Mesothelial cell of epicardium (in vitro differentiated cells): ENCODE measurements around the gene GNE. TPM values are rescaled to one million over a fixed set of nuclear protein-coding genes. Genes with fewer than 3 reads are reported as not detected.

ENCODE experiments used
- DNase-seq, 2 experiments: peaks; one replicate each; pipeline ENCODE4 v3.0.0; 2021; ENCODE audit warnings: low spot score in 2 of 2; ENCODE audit not compliant: unreplicated experiment in 2 of 2
- H3K27ac Mint-ChIP-seq: 2 replicates; pipeline ENCODE4 v1.8.0; 2021; ENCODE audit warnings: mixed read lengths
- H3K27me3 Mint-ChIP-seq: 2 replicates; pipeline ENCODE4 v1.8.0; 2021; ENCODE audit warnings: low read depth, mixed read lengths
- H3K36me3 Mint-ChIP-seq: 2 replicates; pipeline ENCODE4 v1.8.0; 2021; ENCODE audit warnings: mixed read lengths
- H3K4me1 Mint-ChIP-seq: 2 replicates; pipeline ENCODE4 v1.8.0; 2021; ENCODE audit warnings: mixed read lengths
- H3K4me3 Mint-ChIP-seq: 2 replicates; pipeline ENCODE4 v1.8.0; 2021; ENCODE audit warnings: mild to moderate bottlenecking, moderate library complexity, mixed read lengths
- H3K9me3 Mint-ChIP-seq: 2 replicates; pipeline ENCODE4 v1.8.0; 2021; ENCODE audit warnings: mixed read lengths
- CTCF ChIP-seq: fragments of 200-600 bp; sonication (generic); IDR thresholded peaks from one replicate; pipeline ENCODE4 v1.5.0; 2021; ENCODE audit warnings: antibody characterized with exemption; ENCODE audit not compliant: unreplicated experiment
- total RNA-seq: library from RNA; stranded (reverse); gene quantifications from 3 replicates; pipeline ENCODE4 v1.2.1, GENCODE V29; 2021

Gene GNE
- total RNA-seq, 1 donor from 2014 or later = 12.1 TPM

- Mint-ChIP-seq H3K9me3 (no peaks in the 10 kb centered on the region), H3K4me1 (peaks cover 4% of the 10 kb centered on the region), H3K27me3 (no peaks in the 10 kb centered on the region), H3K36me3 (peaks cover 1% of the 10 kb centered on the region), H3K27ac (no peak overlapping the region), H3K4me3 (no peak overlapping the region)
- no peak for TF ChIP-seq CTCF
- DNase-seq = no peak
Measured at GRCh38 chr9:36293918-36294317, 35.7 kb upstream of the GNE start.

DNA sequence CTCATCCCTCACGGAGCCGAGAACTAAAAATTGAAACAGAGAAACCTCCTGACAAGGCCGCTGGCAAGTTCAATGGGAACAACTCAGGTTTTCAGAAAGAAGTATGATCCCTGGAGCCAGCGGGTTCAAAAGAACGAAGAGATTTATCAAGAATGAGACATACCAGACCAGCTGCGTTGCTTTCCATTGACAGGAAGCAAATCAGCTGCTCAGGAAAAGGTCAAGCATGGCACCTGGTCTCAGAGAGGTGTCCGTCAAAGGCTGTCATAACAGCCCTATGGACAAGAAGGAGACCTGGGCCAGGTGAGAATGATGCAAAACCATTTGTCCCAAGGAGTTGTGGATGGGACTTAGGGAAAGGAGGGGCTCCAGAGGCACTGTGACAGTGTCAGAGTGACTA is 34.9 kb upstream of the GNE start:
- no peak for DNase-seq
- Mint-ChIP-seq H3K27me3 (no peaks in the 10 kb centered on the region), H3K27ac (no peak overlapping the region), H3K9me3 (no peaks in the 10 kb centered on the region), H3K4me1 (peaks cover 2% of the 10 kb centered on the region), H3K4me3 (no peak overlapping the region), H3K36me3 (peaks cover 1% of the 10 kb centered on the region)
- no peak for TF ChIP-seq CTCF

DNA sequence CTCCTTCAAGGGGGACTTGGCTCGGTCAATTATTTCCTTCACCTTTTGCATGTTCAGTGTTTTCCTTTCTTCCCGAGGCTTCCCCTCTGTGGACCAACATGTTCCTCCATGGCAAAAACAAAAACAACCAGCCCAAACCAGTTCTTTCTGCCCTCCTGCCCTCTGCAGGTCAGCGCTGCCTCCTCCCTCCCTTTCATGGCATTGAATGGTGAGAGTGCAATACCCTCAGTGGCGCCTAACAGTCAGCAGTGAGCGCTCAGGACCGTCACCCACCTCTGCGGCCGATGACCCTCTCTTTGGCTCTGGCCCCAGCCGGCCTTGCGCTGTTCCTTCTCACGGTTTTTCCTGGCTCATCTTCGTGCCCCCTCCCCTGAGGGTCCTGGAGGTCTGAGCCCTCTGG is 34.4 kb upstream of the GNE start:
- Mint-ChIP-seq H3K27me3 (no peaks in the 10 kb centered on the region), H3K27ac (no peak overlapping the region)

DNA sequence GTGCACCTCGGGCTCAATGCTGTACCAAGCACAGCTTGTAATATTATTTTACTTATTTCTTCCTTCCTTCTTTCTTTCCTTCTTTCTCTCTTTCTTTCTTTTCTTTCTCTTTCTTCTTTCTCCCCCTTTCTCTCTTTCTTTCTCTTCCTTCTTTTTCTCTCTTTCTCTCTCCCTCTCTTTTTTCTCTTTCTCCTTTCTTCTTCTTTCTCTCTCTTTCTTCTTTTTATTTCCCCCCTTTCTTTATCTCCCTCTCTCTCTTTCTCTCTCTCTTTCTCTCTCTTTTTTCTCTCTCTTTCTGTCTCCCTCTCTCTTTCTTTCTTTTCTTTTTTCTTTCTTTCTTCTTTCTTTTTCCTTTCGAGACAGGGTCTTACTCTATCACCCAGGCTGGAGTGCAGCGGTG is 32.7 kb upstream of the GNE start:
- no peaks in the 10 kb centered on the region for H3K9me3 Mint-ChIP-seq
- H3K4me3 Mint-ChIP-seq = no peak overlapping the region
- no peak for DNase-seq
- H3K27ac Mint-ChIP-seq = no peak overlapping the region
- TF ChIP-seq CTCF = no peak
- H3K36me3 Mint-ChIP-seq = peaks cover 1% of the 10 kb centered on the region
- peaks cover 5% of the 10 kb centered on the region for H3K4me1 Mint-ChIP-seq
- no peaks in the 10 kb centered on the region for H3K27me3 Mint-ChIP-seq

More for the DNA sequence above, 34.4 kb upstream of the GNE start:
- DNase-seq = no peak
- no peak for TF ChIP-seq CTCF
- Mint-ChIP-seq H3K36me3 (peaks cover 1% of the 10 kb centered on the region), H3K4me1 (peaks cover 5% of the 10 kb centered on the region), H3K9me3 (no peaks in the 10 kb centered on the region), H3K4me3 (no peak overlapping the region)

DNA sequence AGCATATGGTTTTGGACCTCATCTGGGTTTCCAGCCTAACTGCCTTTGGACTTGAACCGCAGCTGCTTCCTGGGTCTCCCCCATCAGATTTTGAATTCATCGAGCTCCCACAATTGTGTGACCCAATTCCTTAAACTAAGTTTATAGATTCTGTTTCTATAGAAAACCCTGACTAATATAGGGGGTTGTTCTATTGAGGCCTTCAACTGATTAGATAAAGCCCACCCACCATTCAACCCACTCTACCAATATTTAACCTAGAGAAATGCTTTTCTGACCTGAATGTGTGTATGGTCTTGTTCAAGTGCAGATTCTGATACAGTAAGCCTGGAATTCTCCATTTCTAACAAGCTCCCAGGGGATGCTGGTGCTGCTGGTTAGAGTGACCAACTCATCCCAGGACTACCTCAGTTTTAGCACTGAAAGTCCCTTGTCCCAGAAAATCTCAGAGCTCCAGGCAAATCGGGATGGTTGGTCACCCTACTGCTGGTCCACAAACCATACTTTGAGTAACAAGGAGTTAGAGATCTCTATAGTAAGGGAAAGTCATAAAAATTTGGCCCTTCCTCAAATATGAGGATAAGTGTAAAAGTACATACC is 31.7 kb upstream of the GNE start:
- Mint-ChIP-seq H3K27ac (no peak overlapping the region), H3K9me3 (no peaks in the 10 kb centered on the region), H3K4me1 (peaks cover 5% of the 10 kb centered on the region), H3K27me3 (no peaks in the 10 kb centered on the region), H3K36me3 (peaks cover 1% of the 10 kb centered on the region), H3K4me3 (no peak overlapping the region)
- no peak for DNase-seq
- no peak for TF ChIP-seq CTCF

GRCh38 chr9:36288070-36288469 is 29.8 kb upstream of the GNE start:
- no peaks in the 10 kb centered on the region for H3K27me3 Mint-ChIP-seq
- H3K36me3 Mint-ChIP-seq = peaks cover 4% of the 10 kb centered on the region
- H3K27ac Mint-ChIP-seq = no peak overlapping the region
- no peak for TF ChIP-seq CTCF
- H3K9me3 Mint-ChIP-seq = no peaks in the 10 kb centered on the region
- DNase-seq = no peak
- H3K4me1 Mint-ChIP-seq = peaks cover 5% of the 10 kb centered on the region
- no peak overlapping the region for H3K4me3 Mint-ChIP-seq
